Trophoblast cell (in vitro differentiated cells and primary cell): ENCODE results near the gene KIF18B.

Experiments used
- DNase-seq, 2 donors: peaks; one replicate each; pipeline ENCODE4 v3.0.0-alpha.2; 2016
- H2AFZ ChIP-seq: 2 replicates; pipeline ENCODE4 v1.6.1; 2013; ENCODE audit warnings: low read length, moderate library complexity, mild to moderate bottlenecking; ENCODE audit not compliant: insufficient read depth, poor library complexity
- H2AK5ac ChIP-seq: 2 replicates; pipeline ENCODE4 v1.6.1; 2013; ENCODE audit warnings: mild to moderate bottlenecking, low read length
- H2BK120ac ChIP-seq: 2 replicates; pipeline ENCODE4 v1.6.1; 2013; ENCODE audit warnings: low read length, mild to moderate bottlenecking, moderate library complexity; ENCODE audit not compliant: insufficient read depth, poor library complexity
- H2BK12ac ChIP-seq: 2 replicates; pipeline ENCODE4 v1.6.1; 2013; ENCODE audit warnings: mild to moderate bottlenecking, low read length, moderate library complexity
- H2BK5ac ChIP-seq: 2 replicates; pipeline ENCODE4 v1.6.1; 2013; ENCODE audit warnings: low read length, low read depth, moderate library complexity, mild to moderate bottlenecking; ENCODE audit not compliant: poor library complexity
- H3K14ac ChIP-seq: 2 replicates; pipeline ENCODE4 v1.6.1; 2013; ENCODE audit warnings: mild to moderate bottlenecking, low read length
- H3K18ac ChIP-seq: 2 replicates; pipeline ENCODE4 v1.6.1; 2013; ENCODE audit warnings: mild to moderate bottlenecking, low read length
- H3K23ac ChIP-seq: 2 replicates; pipeline ENCODE4 v1.6.1; 2013; ENCODE audit warnings: low read length
- H3K27ac ChIP-seq: 2 replicates; pipeline ENCODE4 v1.5.1; 2013; ENCODE audit warnings: low read depth, mild to moderate bottlenecking, inconsistent platforms, low read length, moderate library complexity
- H3K27me3 ChIP-seq: 2 replicates; pipeline ENCODE4 v1.6.1; 2013; ENCODE audit warnings: inconsistent platforms, mild to moderate bottlenecking, low read length, moderate library complexity; ENCODE audit not compliant: insufficient read depth
- H3K36me3 ChIP-seq, 2 experiments: 1 replicate in 1 of 2; 2 replicates in 1 of 2; pipeline ENCODE4 v1.6.1; 2013; ENCODE audit warnings: low read length in 2 of 2, mild to moderate bottlenecking in 2 of 2, moderate library complexity in 1 of 2; ENCODE audit not compliant: insufficient read depth in 2 of 2, control insufficient read depth in 1 of 2
- H3K4ac ChIP-seq: 2 replicates; pipeline ENCODE4 v1.6.1; 2013; ENCODE audit warnings: low read depth, mild to moderate bottlenecking, low read length, moderate library complexity
- H3K4me1 ChIP-seq, 2 experiments: 1 replicate in 1 of 2; 2 replicates in 1 of 2; pipeline ENCODE4 v1.6.1; 2013; ENCODE audit warnings: low read length in 2 of 2, mild to moderate bottlenecking in 2 of 2, moderate library complexity in 1 of 2; ENCODE audit not compliant: insufficient read depth in 2 of 2, control insufficient read depth in 1 of 2
- H3K4me2 ChIP-seq: 2 replicates; pipeline ENCODE4 v1.6.1; 2013; ENCODE audit warnings: inconsistent platforms, mild to moderate bottlenecking, low read length, moderate library complexity
- H3K4me3 ChIP-seq: 2 replicates; pipeline ENCODE4 v1.5.1; 2013; ENCODE audit warnings: mild to moderate bottlenecking, low read depth, low read length, inconsistent platforms
- H3K79me1 ChIP-seq: one replicate; pipeline ENCODE4 v1.6.1; 2013; ENCODE audit warnings: low read length
- H3K79me2 ChIP-seq: 2 replicates; pipeline ENCODE4 v1.6.1; 2013; ENCODE audit warnings: low read length, mild to moderate bottlenecking; ENCODE audit not compliant: control insufficient read depth, insufficient read depth, poor library complexity
- H3K9ac ChIP-seq: 2 replicates; pipeline ENCODE4 v1.6.1; 2013; ENCODE audit warnings: mild to moderate bottlenecking, low read length
- H3K9me3 ChIP-seq: 2 replicates; pipeline ENCODE4 v1.6.1; 2013; ENCODE audit warnings: low read depth, mild to moderate bottlenecking, control low read depth, inconsistent platforms, low read length; ENCODE audit not compliant: insufficient read depth
- H4K12ac ChIP-seq: 2 replicates; pipeline ENCODE4 v1.6.1; 2013; ENCODE audit warnings: low read depth, mild to moderate bottlenecking, low read length, moderate library complexity
- H4K8ac ChIP-seq: 2 replicates; pipeline ENCODE4 v1.6.1; 2013; ENCODE audit warnings: low read depth, mild to moderate bottlenecking, low read length, moderate library complexity
- H4K91ac ChIP-seq: one replicate; pipeline ENCODE4 v1.6.1; 2013; ENCODE audit warnings: low read depth, mild to moderate bottlenecking, low read length, moderate library complexity
- WGBS: extraction: QIAGEN DNeasy Blood & Tissue Kit; methylation state at CpG from one replicate; pipeline ENCODE4 v1.1.7; 2013; ENCODE audit warnings: missing lambda C conversion rate; ENCODE audit not compliant: insufficient read length, insufficient coverage; ENCODE audit errors: extremely low coverage; 5-methylcytosine and 5-hydroxymethylcytosine counted together

Gene KIF18B

DNA sequence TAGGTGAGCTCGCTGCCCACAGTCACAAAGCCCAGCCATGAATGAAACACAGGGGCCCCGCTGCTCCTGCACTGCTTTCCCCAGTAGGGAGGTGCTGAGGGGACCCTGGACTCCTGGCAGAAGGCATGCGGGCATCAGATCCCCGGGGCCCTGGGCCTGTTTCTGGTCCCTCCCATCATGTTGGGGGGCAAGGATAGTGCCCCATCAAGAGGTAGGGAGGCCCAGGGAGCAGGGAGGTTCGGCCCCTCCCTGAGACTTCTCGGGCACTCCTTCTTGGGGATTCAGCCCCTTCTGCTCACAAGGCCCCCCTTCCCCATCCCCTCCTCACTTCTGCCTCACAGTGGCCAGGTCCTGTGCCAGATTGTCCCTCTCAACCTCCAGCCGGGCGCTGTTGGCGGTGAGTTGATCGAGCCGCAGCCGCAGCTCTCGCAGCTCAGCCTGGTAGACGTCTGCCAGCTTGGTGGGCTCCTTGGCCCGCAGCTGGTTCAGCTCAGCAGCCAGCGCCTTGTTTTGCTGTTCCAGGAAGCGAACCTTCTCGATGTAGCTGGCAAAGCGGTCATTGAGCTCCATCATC, 32.8 kb downstream of the KIF18B start:
- no peak overlapping the region for H3K4me3 ChIP-seq
- H4K91ac ChIP-seq, result no peak overlapping the region
- no peak overlapping the region for H3K14ac ChIP-seq
- H3K4ac ChIP-seq, result no peak overlapping the region
- no peaks in the 10 kb centered on the region for H3K27me3 ChIP-seq
- no peak overlapping the region for H2AFZ ChIP-seq
- H3K18ac ChIP-seq, result no peak overlapping the region
- H4K8ac ChIP-seq, result no peak overlapping the region
- H3K9ac ChIP-seq, result no peak overlapping the region
- no peak overlapping the region for H3K4me2 ChIP-seq
- H4K12ac ChIP-seq, result no peak overlapping the region
- H3K9me3 ChIP-seq, result no peaks in the 10 kb centered on the region
- H3K79me1 ChIP-seq, result no peaks in the 10 kb centered on the region
- peaks cover 3 to 6% of the 10 kb centered on the region in 2 experiments for H3K4me1 ChIP-seq
- no peak overlapping the region for H3K27ac ChIP-seq
- no peak overlapping the region for H2AK5ac ChIP-seq
- no peaks in the 10 kb centered on the region for H3K79me2 ChIP-seq
- DNase-seq, result no peak
- no peak overlapping the region for H3K23ac ChIP-seq
- H3K36me3 ChIP-seq, result no peaks in the 10 kb centered on the region
- H2BK12ac ChIP-seq, result no peak overlapping the region
- H2BK5ac ChIP-seq, result no peak overlapping the region
- whole genome bisulfite sequencing, result no CpG with 5 or more reads among the region's 19 CpGs
- no peak overlapping the region for H2BK120ac ChIP-seq

DNA sequence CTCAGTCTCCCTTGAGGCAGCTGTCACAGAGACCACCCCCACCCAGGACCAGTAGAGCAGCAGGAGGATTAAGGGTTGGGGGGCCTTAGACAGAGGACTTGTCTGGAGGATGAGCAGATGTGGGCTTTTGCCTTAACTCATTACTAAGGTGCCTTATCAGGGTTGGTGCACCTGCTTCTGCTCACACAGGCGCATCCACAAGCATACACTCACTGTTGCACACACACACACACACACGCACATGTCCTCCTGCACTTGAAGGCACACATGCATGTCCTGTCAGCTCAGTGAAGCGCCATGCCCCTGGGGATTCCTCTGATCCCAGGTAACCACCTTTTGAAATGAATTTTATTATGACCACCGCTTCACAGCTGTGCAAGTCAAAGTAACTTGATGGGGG, 33.4 kb downstream of the KIF18B start:
- Histone ChIP-seq H3K4me3 (no peak overlapping the region), H3K36me3 (no peaks in the 10 kb centered on the region), H3K18ac (no peak overlapping the region), H2AFZ (no peak overlapping the region), H3K23ac (no peak overlapping the region), H3K4me2 (no peak overlapping the region), H2BK120ac (no peak overlapping the region), H4K8ac (no peak overlapping the region), H3K14ac (no peak overlapping the region), H3K27me3 (no peaks in the 10 kb centered on the region), H3K4me1 (peaks cover 3 to 6% of the 10 kb centered on the region in 2 experiments), H2BK5ac (no peak overlapping the region), H4K12ac (no peak overlapping the region), H4K91ac (no peak overlapping the region), H3K9me3 (no peaks in the 10 kb centered on the region), H3K79me1 (no peaks in the 10 kb centered on the region), H2AK5ac (no peak overlapping the region), H3K79me2 (no peaks in the 10 kb centered on the region), H3K27ac (no peak overlapping the region), H3K9ac (no peak overlapping the region), H2BK12ac (no peak overlapping the region), H3K4ac (no peak overlapping the region)
- WGBS, result no CpG with 5 or more reads among the region's 4 CpGs
- DNase-seq, result no peak

DNA sequence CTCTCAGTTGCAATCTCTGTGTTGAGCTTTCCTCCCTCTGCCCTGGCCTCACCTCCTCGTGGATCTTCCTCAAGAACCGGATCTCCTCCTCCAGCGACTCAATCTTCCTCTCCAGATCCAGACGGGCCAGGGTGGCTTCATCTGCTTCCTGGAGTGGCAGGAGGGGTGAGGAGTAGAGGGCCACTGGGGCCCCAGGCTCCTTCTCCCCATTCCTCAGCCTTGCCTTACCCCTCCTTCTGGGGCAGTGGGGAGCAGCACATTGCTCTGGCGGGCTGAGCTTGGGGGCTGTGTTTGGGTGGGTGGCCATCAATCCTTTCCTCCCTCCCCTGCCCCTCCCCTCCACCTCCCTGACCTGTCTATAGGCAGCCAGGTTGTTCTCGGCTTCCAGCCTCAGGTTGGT, 33.9 kb downstream of the KIF18B start:
- H3K14ac ChIP-seq, result no peak overlapping the region
- no peak overlapping the region for H3K4me2 ChIP-seq
- H3K23ac ChIP-seq, result no peak overlapping the region
- H3K9ac ChIP-seq, result no peak overlapping the region
- H2AFZ ChIP-seq, result no peak overlapping the region
- H4K12ac ChIP-seq, result no peak overlapping the region
- H2BK5ac ChIP-seq, result no peak overlapping the region
- H4K91ac ChIP-seq, result no peak overlapping the region
- H3K79me1 ChIP-seq, result no peaks in the 10 kb centered on the region
- H2BK12ac ChIP-seq, result no peak overlapping the region
- no peaks in the 10 kb centered on the region for H3K36me3 ChIP-seq
- H3K27ac ChIP-seq, result no peak overlapping the region
- no peak overlapping the region for H3K4ac ChIP-seq
- H2AK5ac ChIP-seq, result no peak overlapping the region
- no peak overlapping the region for H2BK120ac ChIP-seq
- no peaks in the 10 kb centered on the region for H3K79me2 ChIP-seq
- DNase-seq, result no peak
- no peak overlapping the region for H3K4me3 ChIP-seq
- no CpG with 5 or more reads among the region's 6 CpGs for WGBS
- no peak overlapping the region for H4K8ac ChIP-seq
- no peak overlapping the region for H3K18ac ChIP-seq
- H3K27me3 ChIP-seq, result no peaks in the 10 kb centered on the region
- peaks cover 3 to 6% of the 10 kb centered on the region in 2 experiments for H3K4me1 ChIP-seq
- H3K9me3 ChIP-seq, result no peaks in the 10 kb centered on the region

DNA sequence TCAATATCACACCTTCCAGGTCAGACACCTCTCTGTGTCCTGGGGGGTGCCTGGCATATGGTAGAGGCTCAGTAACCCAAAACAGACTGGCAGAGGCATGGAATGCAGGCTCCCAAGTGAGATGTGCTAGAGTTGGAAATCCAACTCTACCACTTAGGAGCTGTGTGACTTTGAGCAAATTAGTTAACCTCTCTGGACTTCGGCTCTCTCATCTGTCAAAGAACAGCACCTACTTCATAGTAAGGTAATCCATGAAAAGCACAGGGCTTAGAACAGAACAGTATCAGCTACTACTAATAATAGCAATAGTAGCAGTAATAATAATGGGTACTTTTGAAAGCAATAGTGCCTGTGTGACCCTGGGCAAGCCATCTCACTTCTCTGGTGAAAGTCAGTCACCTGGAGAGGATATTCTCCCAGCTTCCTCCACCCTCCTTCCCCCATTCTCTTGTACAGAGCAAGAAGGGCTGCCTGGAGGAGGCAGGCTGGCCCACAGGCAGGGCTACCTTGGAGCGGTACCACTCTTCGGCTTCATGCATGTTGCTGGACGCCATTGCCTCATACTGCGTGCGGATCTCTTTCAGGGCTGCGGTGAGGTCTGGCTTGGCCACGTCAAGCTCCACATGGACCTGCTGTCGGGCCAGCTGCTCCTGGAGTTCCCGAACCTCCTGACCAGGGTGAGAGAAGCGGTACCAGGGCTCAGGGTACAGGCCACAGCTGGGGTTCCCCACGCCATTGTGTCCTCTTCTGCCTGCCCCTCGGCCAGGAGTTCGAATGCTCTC, 34.6 kb downstream of the KIF18B start:
- Histone ChIP-seq H3K14ac (no peak overlapping the region), H3K9me3 (no peaks in the 10 kb centered on the region), H3K18ac (no peak overlapping the region), H3K9ac (no peak overlapping the region), H2BK120ac (no peak overlapping the region), H2BK12ac (no peak overlapping the region), H2AK5ac (no peak overlapping the region), H4K12ac (no peak overlapping the region), H3K4me3 (no peak overlapping the region), H3K36me3 (no peaks in the 10 kb centered on the region), H3K4me2 (no peak overlapping the region), H3K4me1 (peaks cover 3 to 6% of the 10 kb centered on the region in 2 experiments), H3K4ac (no peak overlapping the region), H3K23ac (no peak overlapping the region), H4K8ac (no peak overlapping the region), H3K27me3 (no peaks in the 10 kb centered on the region), H3K79me2 (no peaks in the 10 kb centered on the region), H2BK5ac (no peak overlapping the region), H2AFZ (no peak overlapping the region), H3K79me1 (no peaks in the 10 kb centered on the region), H3K27ac (no peak overlapping the region), H4K91ac (no peak overlapping the region)
- no peak for DNase-seq
- WGBS, result no CpG with 5 or more reads among the region's 14 CpGs
